Ishikawa (cell line): Measurements from ENCODE around the gene MTMR10.

Experiments used
- CEBPB ChIP-seq: IDR thresholded peaks from 2 replicates; pipeline ENCODE4 v1.6.1; 2012
- CREB1 ChIP-seq: IDR thresholded peaks from 2 replicates; pipeline ENCODE4 v1.6.1; 2012; ENCODE audit warnings: low read depth
- EGR1 ChIP-seq: IDR thresholded peaks from 2 replicates; pipeline ENCODE4 v1.6.1; 2012
- EP300 ChIP-seq: IDR thresholded peaks from 2 replicates; pipeline ENCODE4 v1.6.1; 2012; ENCODE audit warnings: borderline replicate concordance
- FOXM1 ChIP-seq: IDR thresholded peaks from 2 replicates; pipeline ENCODE4 v1.6.1; 2012; ENCODE audit warnings: low read depth, borderline replicate concordance
- MAX ChIP-seq: IDR thresholded peaks from 2 replicates; pipeline ENCODE4 v1.6.1; 2012
- NFIC ChIP-seq: IDR thresholded peaks from 2 replicates; pipeline ENCODE4 v1.6.1; 2012
- RAD21 ChIP-seq: IDR thresholded peaks from 2 replicates; pipeline ENCODE4 v1.6.1; 2012; ENCODE audit warnings: low read depth
- REST ChIP-seq: IDR thresholded peaks from 2 replicates; pipeline ENCODE4 v1.6.1; 2012; ENCODE audit warnings: low read depth, mild to moderate bottlenecking
- TAF1 ChIP-seq: IDR thresholded peaks from 2 replicates; pipeline ENCODE4 v1.6.1; 2012; ENCODE audit warnings: low read depth, mild to moderate bottlenecking
- TCF12 ChIP-seq: IDR thresholded peaks from 2 replicates; pipeline ENCODE4 v1.6.1; 2012; ENCODE audit warnings: low read depth
- TEAD4 ChIP-seq: IDR thresholded peaks from 2 replicates; pipeline ENCODE4 v1.6.1; 2012
- USF1 ChIP-seq: IDR thresholded peaks from 2 replicates; pipeline ENCODE4 v1.6.1; 2012
- YY1 ChIP-seq: IDR thresholded peaks from 2 replicates; pipeline ENCODE4 v1.6.1; 2012; ENCODE audit warnings: low read depth
- ZBTB7A ChIP-seq: IDR thresholded peaks from 2 replicates; pipeline ENCODE4 v1.6.1; 2012; ENCODE audit warnings: low read depth

Gene MTMR10

GRCh38 chr15:30917675-30918074 lies 73.8 kb downstream of the MTMR10 start:
- no peak for TF ChIP-seq TCF12
- no peak for TF ChIP-seq EGR1
- TF ChIP-seq ZBTB7A: no peak
- no peak for TF ChIP-seq REST
- no peak for TF ChIP-seq FOXM1
- TF ChIP-seq YY1: no peak
- TF ChIP-seq USF1: no peak
- TF ChIP-seq RAD21: no peak
- no peak for TF ChIP-seq TAF1
- no peak for TF ChIP-seq NFIC
- no peak for TF ChIP-seq CREB1
- no peak for TF ChIP-seq MAX

GRCh38 chr15:30917013-30917412 lies 74.4 kb downstream of the MTMR10 start:
- TF ChIP-seq NFIC (no peak), ZBTB7A (no peak), TEAD4 (no peak), YY1 (no peak)

- TF ChIP-seq REST (no peak), EGR1 (no peak), TAF1 (no peak), TEAD4 (no peak), USF1 (no peak), TCF12 (no peak), EP300 (no peak), ZBTB7A (no peak), YY1 (no peak), FOXM1 (no peak)
Measured at GRCh38 chr15:30913761-30914160, 77.7 kb downstream of the MTMR10 start.

- TF ChIP-seq EGR1: no peak
- no peak for TF ChIP-seq CREB1
- no peak for TF ChIP-seq ZBTB7A
- no peak for TF ChIP-seq TAF1
- no peak for TF ChIP-seq USF1
- no peak for TF ChIP-seq NFIC
- no peak for TF ChIP-seq REST
- no peak for TF ChIP-seq TCF12
- no peak for TF ChIP-seq CEBPB
- TF ChIP-seq RAD21: no peak
- no peak for TF ChIP-seq TEAD4
- TF ChIP-seq YY1: no peak
- TF ChIP-seq FOXM1: no peak
- no peak for TF ChIP-seq MAX
- TF ChIP-seq EP300: no peak
Measured at GRCh38 chr15:30906366-30906765, 85.1 kb downstream of the MTMR10 start.
